Aorta (tissue), 5 donors: Measurements from ENCODE around the gene ATP2B3. TPM values are rescaled to one million over a fixed set of nuclear protein-coding genes. Genes with fewer than 3 reads are reported as not detected.

Experiments used
- ATAC-seq: fragments of 200-7000 bp; cut with Tn5 transposase; one replicate; pipeline ENCODE4 v1.9.1; 2022; ENCODE audit warnings: moderate library complexity; ENCODE audit not compliant: low FRiP score
- DNase-seq, 2 donors: peaks; one replicate each; pipeline ENCODE4 v3.0.0-alpha.2; 2020
- H3K27ac ChIP-seq, 2 donors: one replicate each; pipeline ENCODE4 v1.5.1; 2013; ENCODE audit warnings: low read length in 2 of 2, mild to moderate bottlenecking in 2 of 2, moderate library complexity in 2 of 2, control low read depth in 1 of 2, inconsistent platforms in 1 of 2, low read depth in 1 of 2
- H3K27me3 ChIP-seq, 2 donors: one replicate each; pipeline ENCODE4 v1.6.1; 2013; ENCODE audit warnings: control low read depth in 1 of 2, low read length in 1 of 2, mild to moderate bottlenecking in 1 of 2, moderate library complexity in 1 of 2; ENCODE audit not compliant: insufficient read depth in 2 of 2, control insufficient read depth in 1 of 2
- H3K36me3 ChIP-seq, 2 donors: one replicate each; pipeline ENCODE4 v1.6.1; 2013; ENCODE audit warnings: control low read depth in 1 of 2, low read length in 1 of 2, mild to moderate bottlenecking in 1 of 2; ENCODE audit not compliant: insufficient read depth in 2 of 2, control insufficient read depth in 1 of 2
- H3K4me1 ChIP-seq, 2 donors: one replicate each; pipeline ENCODE4 v1.6.1; 2013; ENCODE audit warnings: low read length in 2 of 2, control low read depth in 1 of 2, mild to moderate bottlenecking in 1 of 2, moderate library complexity in 1 of 2; ENCODE audit not compliant: insufficient read depth in 2 of 2, control insufficient read depth in 1 of 2
- H3K4me3 ChIP-seq, 2 donors: one replicate each; pipeline ENCODE4 v1.5.1; 2013; ENCODE audit warnings: low read length in 2 of 2, control low read depth in 1 of 2, mild to moderate bottlenecking in 1 of 2
- H3K9me3 ChIP-seq: one replicate; pipeline ENCODE4 v1.6.1; 2013; ENCODE audit warnings: mild to moderate bottlenecking, low read length; ENCODE audit not compliant: control insufficient read depth
- WGBS, 2 donors: extraction: QIAGEN DNeasy Blood & Tissue Kit; methylation state at CpG; one replicate each; pipeline ENCODE4 v1.1.7; 2013; 5-methylcytosine and 5-hydroxymethylcytosine counted together
- intact Hi-C, 2 donors: fragments of 100-400 bp; cut with DNase I; formaldehyde crosslinking; loops; one replicate each; pipeline versions ENCODE4 v1.14.2 to v1.15.0; 2022
- polyA plus RNA-seq, 2 donors: library from polyadenylated mRNA; stranded (reverse); fragments of 200-250 nt; gene quantifications; one replicate each; pipeline ENCODE4 v1.2.3, GENCODE V29; 2013
- total RNA-seq, 2 donors: library from RNA; stranded (reverse); fragmentation: NEBNext Ultra II Directional; extraction: Animal tissue kit (Norgen Biotek cat#: 25700); gene quantifications; one replicate each; pipeline ENCODE4 v1.2.1, GENCODE V29; 2021
- donor health status: healthy with polysubstance abuse.
- donor health status: Bipolar disorder and iron deficiency.
- donor health status: DM: no; HTN: no; CAD: no.
- donor health status: DM: no; HTN: no; CAD: no.
- donor health status: DM: yes; HTN: yes; CAD: no.

ATP2B3 gene
- total and polyA plus RNA-seq, 4 donors = 0.19 to 0.27 (median 0.20) TPM; not detected in 1

- H3K4me3 ChIP-seq = no peak overlapping the region
- no peaks in the 10 kb centered on the region for H3K4me1 ChIP-seq
- no peak overlapping the region for H3K27ac ChIP-seq
- WGBS, 2 donors = 90 to 93% methylated on average over 10 of the region's 10 CpGs
- intact Hi-C loops = no loop called here
- ATAC-seq (no peak), DNase-seq (no peak)
- H3K36me3 ChIP-seq = no peaks in the 10 kb centered on the region
- no peaks in the 10 kb centered on the region for H3K9me3 ChIP-seq
- H3K27me3 ChIP-seq = no peaks in the 10 kb centered on the region
Observed at GRCh38 chrX:153572601-153573000, 55.2 kb downstream of the ATP2B3 start.

GRCh38 chrX:153573984-153574383, 56.5 kb downstream of the ATP2B3 start:
- 75 to 95% methylated on average over 4 of the region's 4 CpGs for WGBS, 2 donors

GRCh38 chrX:153576239-153576870, 58.9 kb downstream of the ATP2B3 start:
- DNase-seq (no peak), ATAC-seq (no peak)
- intact Hi-C loops = no loop called here
- H3K4me3 ChIP-seq = no peak overlapping the region
- WGBS, 2 donors = 80 to 81% methylated on average over 10 of the region's 10 CpGs
- H3K27ac ChIP-seq = no peak overlapping the region
- H3K36me3 ChIP-seq = no peaks in the 10 kb centered on the region
- H3K9me3 ChIP-seq = no peaks in the 10 kb centered on the region
- no peaks in the 10 kb centered on the region for H3K27me3 ChIP-seq
- H3K4me1 ChIP-seq = no peaks in the 10 kb centered on the region

More at GRCh38 chrX:153573984-153574383, 56.5 kb downstream of the ATP2B3 start:
- no peaks in the 10 kb centered on the region for H3K27me3 ChIP-seq
- H3K36me3 ChIP-seq = no peaks in the 10 kb centered on the region
- no peak overlapping the region for H3K27ac ChIP-seq
- H3K4me3 ChIP-seq = no peak overlapping the region
- intact Hi-C loops = no loop called here
- no peaks in the 10 kb centered on the region for H3K4me1 ChIP-seq
- DNase-seq = no peak
- no peaks in the 10 kb centered on the region for H3K9me3 ChIP-seq
- ATAC-seq = no peak

- 91 to 93% methylated on average over 6 of the region's 6 CpGs for WGBS, 2 donors
Observed at GRCh38 chrX:153576961-153577360, 59.5 kb downstream of the ATP2B3 start.

GRCh38 chrX:153578200-153578835, 60.9 kb downstream of the ATP2B3 start:
- no peak overlapping the region for H3K27ac ChIP-seq
- no peaks in the 10 kb centered on the region for H3K4me1 ChIP-seq
- H3K4me3 ChIP-seq = no peak overlapping the region
- ATAC-seq = no peak
- no peaks in the 10 kb centered on the region for H3K36me3 ChIP-seq
- WGBS, 2 donors = 83 to 95% methylated on average over 18 of the region's 18 CpGs
- no peak for DNase-seq
- intact Hi-C loops = no loop called here
- no peaks in the 10 kb centered on the region for H3K27me3 ChIP-seq
- H3K9me3 ChIP-seq = no peaks in the 10 kb centered on the region

More at GRCh38 chrX:153576961-153577360, 59.5 kb downstream of the ATP2B3 start:
- intact Hi-C loops = no loop called here
- no peak for ATAC-seq
- no peak for DNase-seq
- no peak overlapping the region for H3K27ac ChIP-seq
- no peaks in the 10 kb centered on the region for H3K36me3 ChIP-seq
- H3K4me3 ChIP-seq = no peak overlapping the region
- no peaks in the 10 kb centered on the region for H3K27me3 ChIP-seq
- H3K9me3 ChIP-seq = no peaks in the 10 kb centered on the region
- no peaks in the 10 kb centered on the region for H3K4me1 ChIP-seq

- no peaks in the 10 kb centered on the region for H3K4me1 ChIP-seq
- no peak overlapping the region for H3K4me3 ChIP-seq
- no peak for ATAC-seq
- DNase-seq = no peak
- WGBS, 2 donors = 91 to 96% methylated on average over 2 of the region's 2 CpGs
- no peaks in the 10 kb centered on the region for H3K9me3 ChIP-seq
- H3K27me3 ChIP-seq = no peaks in the 10 kb centered on the region
- no peak overlapping the region for H3K27ac ChIP-seq
- H3K36me3 ChIP-seq = no peaks in the 10 kb centered on the region
- intact Hi-C loops = no loop called here
Observed at GRCh38 chrX:153578889-153579288, 61.4 kb downstream of the ATP2B3 start.

GRCh38 chrX:153580700-153581386, 63.4 kb downstream of the ATP2B3 start:
- Histone ChIP-seq H3K27ac (no peak overlapping the region), H3K4me1 (no peaks in the 10 kb centered on the region), H3K36me3 (no peaks in the 10 kb centered on the region), H3K9me3 (no peaks in the 10 kb centered on the region), H3K27me3 (no peaks in the 10 kb centered on the region), H3K4me3 (no peak overlapping the region)
- DNase-seq = no peak
- WGBS, 2 donors = 72 to 81% methylated on average over 14 of the region's 14 CpGs
- intact Hi-C loops = no loop called here
- no peak for ATAC-seq

GRCh38 chrX:153582896-153583295, 65.5 kb downstream of the ATP2B3 start:
- H3K36me3 ChIP-seq = no peaks in the 10 kb centered on the region
- H3K4me1 ChIP-seq = no peaks in the 10 kb centered on the region
- no peak overlapping the region for H3K27ac ChIP-seq
- H3K9me3 ChIP-seq = no peaks in the 10 kb centered on the region
- no peak overlapping the region for H3K4me3 ChIP-seq
- no peaks in the 10 kb centered on the region for H3K27me3 ChIP-seq
- no peak for ATAC-seq
- intact Hi-C loops = no loop called here
- DNase-seq = peak in 1 of 2 donors; percentile 66
- WGBS, 2 donors = 44 to 61% methylated on average over 13 of the region's 13 CpGs

GRCh38 chrX:153583433-153583832, 66.0 kb downstream of the ATP2B3 start:
- H3K27me3 ChIP-seq = no peaks in the 10 kb centered on the region
- 56 to 81% methylated on average over 2 of the region's 2 CpGs for WGBS, 2 donors
- no peak overlapping the region for H3K27ac ChIP-seq
- no peaks in the 10 kb centered on the region for H3K9me3 ChIP-seq
- H3K4me3 ChIP-seq = no peak overlapping the region
- DNase-seq (no peak), ATAC-seq (no peak)
- H3K4me1 ChIP-seq = no peaks in the 10 kb centered on the region
- no peaks in the 10 kb centered on the region for H3K36me3 ChIP-seq
- intact Hi-C loops = no loop called here
